HG02981 (cell line): ENCODE data around the gene KLHDC1.
"Not testable (repeated sequence)": the region's sequence is repeated elsewhere in the genome, so short reads cannot be mapped to it uniquely, and the experiment has no call there.

ENCODE experiments used
- ATAC-seq: cut with Tn5 transposase; IDR thresholded peaks from one replicate; pipeline ENCODE4 v1.9.1; 2021; ENCODE audit warnings: mild to moderate bottlenecking, moderate library complexity; ENCODE audit not compliant: unreplicated experiment

Gene KLHDC1

DNA sequence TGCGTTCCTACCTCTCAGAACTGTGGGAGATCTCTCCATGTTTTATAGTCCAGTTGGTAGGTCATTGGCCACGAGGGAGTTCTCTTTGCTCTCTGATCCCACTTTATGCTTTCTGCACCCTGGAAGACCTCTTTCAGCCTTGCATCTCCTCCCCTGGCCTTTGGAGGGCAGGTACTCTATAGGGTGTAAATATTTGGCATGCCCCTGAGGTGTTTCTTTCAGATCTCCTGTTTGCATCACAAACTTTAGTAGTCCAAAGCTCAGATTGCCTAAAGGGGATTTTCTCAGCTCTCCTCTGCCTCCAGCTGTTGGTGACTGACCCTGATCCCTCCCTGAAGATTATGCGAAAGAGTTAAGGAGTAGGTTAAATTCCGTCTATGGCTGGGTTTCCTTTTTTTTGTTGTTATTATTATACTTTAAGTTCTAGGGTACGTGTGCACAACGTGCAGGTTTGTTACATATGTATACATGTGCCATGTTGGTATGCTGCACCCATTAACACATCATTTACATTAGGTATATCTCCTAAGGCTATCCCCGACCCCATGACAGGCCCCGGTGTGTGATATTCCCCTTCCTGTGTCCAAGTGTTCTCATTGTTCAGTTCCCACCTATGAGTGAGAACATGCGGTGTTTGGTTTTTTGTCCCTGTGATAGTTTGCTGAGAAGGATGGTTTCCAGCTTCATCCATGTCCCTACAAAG lies 29.0 kb downstream of the KLHDC1 start:
- not testable (repeated sequence) for ATAC-seq

DNA sequence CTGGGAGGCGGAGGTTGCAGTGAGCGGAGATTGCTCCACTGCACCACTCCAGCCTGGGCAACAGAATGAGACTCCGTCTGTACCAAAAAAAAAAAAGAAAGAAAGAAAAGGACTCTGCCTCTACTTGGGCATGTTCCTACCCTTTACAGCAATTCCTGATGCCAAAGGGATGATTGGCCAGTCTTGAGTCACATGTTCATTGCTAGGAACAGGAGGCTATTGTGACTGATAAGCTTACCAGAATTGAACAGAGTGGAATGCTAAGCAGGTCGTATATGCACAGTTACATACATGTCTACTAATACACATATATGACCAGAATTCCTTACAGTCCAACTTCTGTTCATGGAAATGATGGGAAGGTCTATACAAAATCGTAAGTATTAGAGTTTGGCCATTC lies 34.3 kb downstream of the KLHDC1 start:
- ATAC-seq: no peak

DNA sequence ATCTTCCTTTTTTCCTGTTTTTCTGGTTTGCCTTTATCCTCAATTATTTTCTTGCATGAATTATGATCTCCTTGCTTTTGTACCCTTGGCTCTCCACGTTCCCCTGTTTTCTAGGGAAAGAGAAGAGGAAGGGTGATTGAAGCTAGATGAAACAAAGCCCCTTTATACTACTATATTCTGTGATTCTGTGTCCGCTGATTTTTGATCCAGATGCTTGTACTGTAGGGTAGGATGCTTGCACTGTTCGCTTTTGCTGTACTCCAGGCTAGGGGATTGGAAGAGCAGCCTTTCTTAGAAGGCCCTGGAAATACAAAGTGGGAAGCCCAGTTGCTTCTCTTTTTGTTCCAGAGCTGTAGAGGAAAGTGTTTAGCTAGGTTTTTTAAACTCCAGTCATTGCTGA lies 40.0 kb downstream of the KLHDC1 start:
- no peak for ATAC-seq

DNA sequence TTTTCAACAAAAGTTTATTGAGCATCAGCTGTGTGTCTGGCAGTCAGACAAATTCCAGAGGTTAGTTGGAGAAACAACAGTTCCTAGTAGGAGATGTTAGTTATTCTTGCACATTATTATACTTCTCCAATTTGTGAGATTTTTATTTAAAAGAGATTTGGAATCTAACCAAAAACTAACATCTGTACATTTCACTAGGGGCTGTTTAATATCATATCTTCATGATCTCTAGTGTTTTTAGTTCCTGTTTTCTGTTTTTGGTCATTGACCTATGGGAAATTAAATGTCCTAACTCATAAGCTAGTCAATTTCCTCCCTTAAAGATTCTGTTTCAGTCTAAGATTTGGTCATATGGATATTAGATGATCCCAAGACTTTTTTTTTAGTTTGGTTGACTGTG lies 40.9 kb downstream of the KLHDC1 start:
- no peak for ATAC-seq

DNA sequence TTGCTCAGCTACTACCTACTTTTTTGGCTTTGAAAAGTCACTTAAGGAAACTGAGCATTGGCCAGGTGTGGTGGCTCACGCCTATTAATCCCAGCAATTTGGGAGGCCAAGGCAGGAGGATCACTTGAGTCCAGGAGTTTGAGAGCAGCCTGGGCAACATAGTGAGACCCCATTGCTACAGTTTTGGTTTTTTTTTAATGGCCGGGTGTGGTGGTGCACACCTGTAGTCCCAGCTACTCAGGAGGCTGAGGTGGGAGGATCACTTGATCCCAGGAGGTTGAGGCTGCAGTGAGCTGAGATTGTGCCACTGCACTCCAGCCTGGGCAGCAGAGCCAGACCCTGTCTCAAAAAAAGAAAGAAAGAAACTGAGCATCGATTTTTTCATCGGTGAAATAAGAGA lies 42.7 kb downstream of the KLHDC1 start:
- ATAC-seq: not testable (repeated sequence)

DNA sequence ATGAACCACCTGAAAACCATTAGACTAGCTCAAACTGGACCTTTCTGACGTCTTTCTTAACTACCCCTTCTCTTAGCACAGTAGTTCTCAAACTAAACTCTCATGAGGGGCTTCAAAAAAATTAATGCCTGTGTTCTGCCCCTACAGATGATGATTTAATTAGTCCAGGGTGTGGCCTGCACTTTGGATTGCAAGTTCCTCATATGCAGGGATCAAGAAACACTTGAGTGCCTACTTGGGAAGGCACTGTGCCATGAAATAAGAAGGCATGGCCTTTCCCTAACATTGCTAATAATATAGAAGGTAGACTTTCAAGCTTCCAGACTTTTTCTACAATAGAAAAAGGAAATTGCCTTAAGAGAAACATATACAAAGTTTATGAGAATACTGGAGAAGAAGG lies 52.3 kb downstream of the KLHDC1 start:
- ATAC-seq: no peak

DNA sequence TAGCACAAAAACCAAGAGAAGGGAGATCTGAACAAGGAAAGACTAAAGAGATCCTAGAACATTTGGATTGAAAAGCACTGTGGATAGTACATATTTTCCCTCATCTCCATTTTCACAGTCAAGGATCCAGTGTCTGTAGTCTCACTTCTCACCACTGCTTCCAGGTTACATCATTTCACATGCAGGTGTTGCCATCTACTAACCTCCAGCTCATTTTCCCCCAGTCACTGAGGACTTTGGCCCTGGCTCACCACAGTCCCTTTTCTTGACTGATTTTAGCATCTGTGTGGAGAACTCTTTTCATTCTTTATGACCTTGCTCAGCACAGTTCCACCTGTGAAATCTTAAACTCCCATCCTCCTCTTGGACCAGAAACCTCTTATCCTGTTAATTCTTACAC lies 53.6 kb downstream of the KLHDC1 start:
- ATAC-seq: not testable (repeated sequence)

DNA sequence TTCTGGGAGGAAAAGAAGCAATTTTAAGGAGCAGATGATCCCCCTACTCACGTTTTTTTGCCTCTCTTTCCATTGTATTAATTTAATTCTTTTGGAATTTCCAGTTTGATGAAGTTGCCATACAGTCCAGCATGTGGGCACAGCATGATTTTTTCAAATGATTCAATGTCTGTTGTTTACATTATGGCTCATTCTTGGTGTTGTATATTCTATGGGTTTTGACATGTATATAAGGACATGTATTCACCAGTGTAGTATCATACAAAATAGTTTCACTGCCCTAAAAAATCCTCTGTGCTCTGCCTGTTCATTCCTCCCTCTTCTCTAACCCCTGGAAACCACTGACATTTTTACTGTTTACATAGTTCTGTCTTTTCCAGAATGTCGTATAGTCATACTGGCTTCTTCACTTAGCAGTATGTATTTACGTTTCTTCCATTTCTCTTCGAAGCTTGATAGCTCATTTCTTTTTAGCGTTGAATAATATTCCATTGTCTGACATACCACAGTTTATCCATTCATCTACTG lies 61.7 kb downstream of the KLHDC1 start:
- no peak for ATAC-seq

DNA sequence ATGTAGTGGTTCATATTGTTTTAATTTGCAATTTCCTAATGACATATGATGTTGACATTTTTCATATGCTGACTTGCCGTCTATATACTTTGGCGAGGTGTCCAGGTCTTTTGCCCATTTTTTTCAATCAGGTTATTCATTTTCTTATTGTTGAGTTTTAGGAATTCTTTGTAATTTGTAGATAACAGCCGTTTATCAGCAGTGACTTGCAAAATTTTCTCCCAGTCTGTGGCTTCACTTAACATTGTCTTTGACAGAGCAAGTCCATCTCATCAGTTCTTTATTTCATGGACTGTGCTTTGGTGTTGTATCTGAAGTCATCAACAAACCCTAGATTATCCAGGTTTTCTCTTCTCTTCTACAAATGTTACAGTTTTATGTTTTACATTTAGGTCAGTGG lies 62.5 kb downstream of the KLHDC1 start:
- no peak for ATAC-seq

DNA sequence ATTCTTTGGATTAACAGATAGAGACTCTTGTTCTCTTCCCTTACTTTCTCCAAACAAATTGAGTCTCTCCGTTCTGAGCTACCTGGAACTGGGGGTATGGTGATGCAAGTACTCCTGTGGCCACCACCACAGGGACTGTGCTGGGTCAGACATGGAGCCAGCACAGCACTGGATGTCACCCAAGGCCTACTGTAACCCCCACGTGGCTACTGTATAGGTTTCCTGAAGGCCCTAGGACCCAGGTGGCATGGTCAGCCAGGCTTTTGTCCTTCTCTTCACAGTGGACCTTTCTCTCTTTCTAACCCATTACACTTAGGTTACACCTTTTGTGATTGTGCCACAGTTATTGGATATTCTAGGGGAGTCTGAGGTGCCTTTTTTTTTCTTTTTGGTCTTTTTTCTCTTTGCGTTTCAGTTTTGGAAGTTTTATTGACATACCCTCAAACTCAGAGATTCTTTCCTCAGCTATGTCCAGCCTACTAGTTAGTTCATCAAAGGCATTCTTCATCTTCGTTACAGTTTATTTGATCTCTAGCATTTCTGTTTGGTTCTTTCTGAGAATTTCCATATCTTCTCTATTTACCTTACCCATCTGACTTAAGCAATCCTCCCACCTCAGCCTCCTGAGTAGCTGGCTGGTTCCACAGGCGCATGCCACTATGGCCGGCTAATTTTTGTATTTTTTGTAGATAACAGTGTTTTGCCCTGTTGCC lies 69.1 kb downstream of the KLHDC1 start:
- no peak for ATAC-seq

DNA sequence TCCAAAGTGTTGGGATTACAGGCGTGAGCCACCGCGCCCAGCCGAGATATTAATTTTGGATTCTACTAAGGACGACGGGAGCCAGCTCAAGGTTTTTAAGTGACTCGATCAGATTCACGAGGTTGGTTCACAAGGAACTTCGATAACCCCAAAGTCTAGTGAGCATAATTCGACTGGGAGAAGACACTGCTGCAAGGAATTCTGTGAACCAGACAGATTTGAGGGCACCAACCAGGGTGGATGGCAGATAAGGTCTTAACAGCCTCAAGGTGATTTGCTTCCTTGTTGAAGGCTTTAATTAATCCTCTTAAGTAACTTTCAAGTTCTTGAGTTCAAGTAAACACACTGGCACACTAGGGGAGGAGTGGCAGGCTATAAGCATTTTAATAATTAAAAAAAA lies 73.9 kb downstream of the KLHDC1 start:
- no peak for ATAC-seq

DNA sequence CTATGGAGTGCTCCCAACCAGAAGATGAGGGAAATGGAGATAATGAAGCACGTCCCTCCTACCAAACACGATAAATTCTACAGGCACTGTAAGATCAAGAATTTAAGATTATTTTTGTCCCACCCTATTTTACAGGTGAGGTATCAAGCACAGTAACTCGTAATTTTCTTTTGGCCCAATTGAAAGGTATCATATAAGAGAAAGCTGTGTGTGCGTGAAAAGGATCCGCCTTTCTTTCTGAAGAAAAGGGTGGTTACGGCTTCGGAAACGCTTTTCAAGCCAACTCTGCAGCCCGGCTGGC lies 74.3 kb downstream of the KLHDC1 start:
- no peak for ATAC-seq

DNA sequence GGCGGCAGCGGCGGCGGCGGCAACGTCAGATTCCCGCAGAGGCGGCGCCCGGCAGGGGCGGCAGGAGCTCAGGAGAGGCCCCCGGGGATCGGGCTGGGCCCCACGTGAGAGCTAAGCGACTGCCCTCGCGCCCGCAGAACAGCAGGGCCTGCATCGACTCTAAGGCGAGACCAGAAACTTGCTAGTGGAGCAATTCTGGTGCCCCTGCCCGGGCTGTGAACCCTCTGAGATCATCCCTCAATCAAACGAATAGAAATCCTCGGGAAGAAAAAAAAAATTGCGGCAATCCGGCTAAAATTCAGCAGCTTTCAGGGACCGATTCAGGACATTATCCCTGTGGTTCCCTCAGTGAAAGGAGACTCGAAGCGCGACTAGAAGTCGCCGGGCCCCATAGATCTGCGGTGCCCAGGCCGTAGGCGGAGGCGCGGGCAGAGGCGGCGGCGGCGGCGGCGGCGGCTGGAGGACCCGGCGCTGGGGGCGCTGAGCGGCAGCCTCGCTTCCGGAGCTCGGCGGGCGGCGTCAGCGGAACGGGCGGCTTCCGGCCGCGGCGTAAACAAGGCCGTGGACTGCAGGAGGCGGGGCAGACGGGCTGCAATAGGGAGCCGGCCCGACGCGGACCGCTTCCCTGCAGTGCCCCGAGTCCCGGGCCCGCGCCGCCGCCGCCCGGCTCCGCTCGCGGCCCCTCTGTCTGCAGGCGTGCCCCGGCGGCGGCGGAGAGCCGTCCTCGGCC lies 74.8 kb downstream of the KLHDC1 start, which contains the start of gene KLHDC2:
TSS of gene KLHDC2 (plus strand) at position 583 of the 730 bp plus-strand sequence. CDS start 316 bp downstream, outside the sequence.
- peak; percentile 87 for ATAC-seq

DNA sequence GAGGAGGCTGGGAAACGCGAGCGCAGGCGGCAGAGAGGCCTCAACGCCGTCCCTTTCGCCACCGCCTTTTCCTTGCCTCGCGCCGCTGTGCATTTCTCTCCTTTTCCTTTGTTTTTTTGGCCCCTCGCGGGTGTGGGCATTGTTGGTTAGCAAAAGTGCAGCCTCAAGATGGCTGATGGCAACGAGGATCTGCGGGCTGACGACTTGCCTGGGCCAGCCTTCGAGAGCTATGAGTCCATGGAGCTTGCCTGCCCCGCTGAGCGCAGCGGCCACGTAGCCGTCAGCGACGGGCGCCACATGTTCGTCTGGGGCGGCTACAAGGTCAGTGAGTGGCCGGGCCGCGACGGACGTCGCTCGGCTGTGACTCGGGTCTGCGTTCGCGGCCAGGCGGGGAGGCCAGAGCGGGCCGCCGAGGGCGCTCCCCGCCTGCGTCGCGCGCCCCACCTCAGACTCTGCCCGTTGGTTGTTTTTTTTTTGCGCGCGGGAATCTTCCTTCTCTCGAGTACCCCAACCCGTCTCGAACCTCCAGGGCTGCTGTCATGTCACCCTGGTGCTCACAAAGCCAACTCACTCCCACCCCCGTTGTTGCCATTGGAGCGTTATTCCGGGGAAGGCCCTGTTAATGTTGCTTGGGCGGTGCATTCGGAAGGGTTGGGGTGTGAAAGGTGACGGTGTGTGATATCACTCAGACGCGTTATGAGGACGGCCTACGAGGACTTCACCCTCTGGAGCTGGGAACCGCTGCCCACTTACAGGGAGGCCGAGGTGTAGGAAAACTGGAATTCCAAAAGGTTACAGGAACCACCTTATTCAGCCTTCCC lies 75.6 kb downstream of the KLHDC1 start:
- peak; percentile 29 for ATAC-seq

DNA sequence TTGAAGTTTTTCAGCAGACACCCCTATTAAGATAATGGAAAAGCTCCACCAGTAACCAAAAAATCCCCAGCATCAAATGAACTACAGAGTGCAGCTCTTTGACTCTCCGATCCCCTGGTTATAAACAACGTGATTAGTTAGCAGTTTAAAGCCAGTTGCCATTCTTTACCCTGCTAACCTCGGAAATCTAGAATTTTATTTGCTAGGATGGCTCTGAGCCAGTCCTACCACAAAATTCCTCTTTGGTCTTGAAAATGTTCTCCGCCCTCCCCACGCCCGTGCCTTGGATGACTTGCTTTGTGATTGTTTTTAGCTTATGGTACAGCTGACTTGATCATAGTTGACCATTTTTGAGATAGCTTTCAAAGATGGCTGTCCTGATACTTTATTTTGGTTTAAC lies 76.3 kb downstream of the KLHDC1 start:
- ATAC-seq: no peak

DNA sequence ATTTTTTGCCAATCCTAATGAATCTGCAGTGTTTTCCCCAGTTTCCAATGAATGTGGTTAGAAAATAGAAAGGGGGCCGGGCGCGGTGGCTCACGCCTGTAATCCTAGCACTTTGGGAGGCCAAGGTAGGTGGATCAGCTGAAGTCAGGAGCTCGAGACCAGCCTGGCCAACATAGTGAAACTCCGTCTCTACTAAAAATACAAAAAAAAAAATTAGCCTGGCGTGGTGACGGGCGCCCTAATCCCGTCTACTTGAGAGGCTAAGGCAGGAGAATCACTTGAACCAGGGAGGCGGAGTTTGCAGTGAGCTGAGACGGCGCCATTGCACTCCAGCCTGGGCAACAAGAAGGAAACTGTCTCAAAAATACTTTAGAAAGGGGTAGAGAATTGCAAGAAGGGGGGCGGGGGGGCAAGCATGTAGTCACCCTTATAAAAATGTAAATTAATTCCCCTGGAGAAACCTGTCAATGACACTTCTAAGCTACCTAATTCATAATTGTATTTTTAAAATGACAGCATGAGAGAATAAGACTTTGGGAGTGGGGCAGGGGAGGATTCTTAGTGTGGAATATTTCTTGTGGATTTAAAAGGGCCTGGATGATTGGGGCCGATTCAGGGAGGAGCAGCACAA lies 76.8 kb downstream of the KLHDC1 start:
- no peak for ATAC-seq

DNA sequence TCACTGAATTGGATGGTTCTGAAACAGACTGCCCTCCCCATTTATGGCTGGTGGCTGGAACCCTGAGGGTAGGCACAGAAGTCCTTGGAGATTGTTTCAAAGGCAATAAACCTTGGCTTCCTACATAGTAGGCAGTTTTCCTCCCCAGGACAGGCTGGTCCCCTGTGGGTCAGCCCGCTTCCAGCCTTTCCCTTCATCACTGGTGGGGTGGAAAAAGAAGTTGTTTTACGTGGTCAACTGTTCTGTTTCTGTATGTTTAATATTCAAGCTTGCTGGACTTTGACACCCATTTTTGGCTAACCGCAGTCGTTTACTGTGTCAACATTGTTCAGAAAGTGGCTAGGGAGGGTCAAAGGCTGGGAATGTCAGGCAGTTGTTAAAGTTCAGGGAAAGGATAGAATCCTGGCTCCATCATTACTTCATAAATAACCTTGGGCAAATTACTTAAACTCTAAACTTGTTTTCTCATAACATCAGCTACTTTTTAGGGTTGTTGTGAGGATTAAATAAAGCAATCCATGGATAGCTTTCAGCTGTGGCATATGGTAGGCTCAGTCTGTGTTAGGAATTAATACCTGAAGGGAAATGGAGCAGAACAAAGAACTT lies 77.4 kb downstream of the KLHDC1 start:
- no peak for ATAC-seq

DNA sequence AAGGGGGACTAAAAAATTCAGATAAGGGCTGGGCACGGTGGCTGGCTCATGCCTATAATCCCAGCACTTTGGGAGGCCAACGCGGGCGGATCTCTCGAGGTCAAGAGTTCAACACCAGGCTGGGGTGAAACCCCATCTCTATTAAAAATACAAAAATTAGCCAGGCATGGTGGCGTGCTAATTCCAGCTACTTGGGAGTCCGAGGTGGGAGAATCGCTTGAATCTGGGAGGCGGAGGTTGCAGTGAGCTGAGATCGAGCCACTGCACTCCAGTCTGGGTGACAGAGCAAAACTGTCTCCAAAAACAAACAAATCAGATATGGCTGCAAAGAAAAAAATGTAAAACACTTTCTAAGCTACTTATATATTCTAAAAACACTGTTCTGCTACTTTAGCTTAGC lies 78.8 kb downstream of the KLHDC1 start:
- ATAC-seq: not testable (repeated sequence)

DNA sequence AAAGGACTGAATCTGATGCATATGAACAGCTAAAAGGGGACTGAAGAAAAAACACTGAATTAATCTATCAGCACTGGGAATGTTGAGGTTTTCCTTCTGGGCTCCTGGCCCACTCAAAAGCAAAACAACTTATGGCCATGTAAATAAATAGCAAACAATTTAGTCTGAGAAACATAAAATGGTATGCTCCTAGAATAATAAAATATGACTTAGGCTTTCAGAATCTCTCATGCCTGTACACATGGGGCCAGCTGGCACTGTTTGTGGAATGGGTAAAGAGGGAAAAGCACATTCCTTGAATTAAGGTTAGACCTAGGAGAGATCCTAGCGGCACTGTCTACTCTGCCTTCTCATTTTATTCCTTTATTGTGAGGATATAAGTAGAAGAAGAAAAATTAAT lies 81.2 kb downstream of the KLHDC1 start:
- ATAC-seq: no peak

DNA sequence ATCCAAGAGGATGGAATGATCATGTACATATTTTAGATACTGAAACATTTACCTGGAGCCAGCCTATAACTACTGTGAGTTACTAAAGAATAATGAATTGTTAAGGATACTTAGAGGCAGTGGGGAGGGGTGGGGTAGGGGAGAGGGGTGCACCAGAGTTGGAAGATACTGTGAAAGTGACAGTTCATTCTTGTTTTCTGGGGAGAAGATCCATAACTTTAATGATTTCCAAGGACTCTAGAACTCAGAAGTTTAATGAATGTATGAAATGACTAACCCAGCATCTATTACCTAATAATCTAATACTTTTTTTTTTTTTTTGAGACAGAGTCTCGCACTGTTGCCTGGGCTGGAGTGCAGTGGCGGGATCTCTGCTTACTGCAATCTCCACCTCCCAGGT lies 85.5 kb downstream of the KLHDC1 start:
- ATAC-seq: no peak
